Muscle of arm (tissue), 12 donors: ENCODE data around the gene TBC1D17. TPM values are rescaled to one million over a fixed set of nuclear protein-coding genes. Genes with fewer than 3 reads are reported as not detected.

Source experiments
- DNase-seq: peaks from one replicate; pipeline ENCODE4 v3.0.0-alpha.2; 2013
- polyA plus RNA-seq, 12 donors: library from polyadenylated mRNA; unstranded; fragments of 120-200 nt; gene quantifications; one replicate each; pipeline ENCODE4 v1.2.1, GENCODE V29; 2013; ENCODE audit not compliant: insufficient read length in 12 of 12

Gene TBC1D17
- polyA plus RNA-seq, 12 donors: 25.8 to 44.9 (median 32.5) TPM; not detected in 1

- no peak for DNase-seq
Observed at GRCh38 chr19:49859682-49860335, 17.7 kb upstream of the TBC1D17 start.

- no peak for DNase-seq
Observed at GRCh38 chr19:49860336-49861102, 17.0 kb upstream of the TBC1D17 start.

- no peak for DNase-seq
Observed at GRCh38 chr19:49861107-49861506, 16.4 kb upstream of the TBC1D17 start.

GRCh38 chr19:49861541-49862378 is 15.7 kb upstream of the TBC1D17 start:
- no peak for DNase-seq

GRCh38 chr19:49862391-49863253 is 14.9 kb upstream of the TBC1D17 start:
- DNase-seq: no peak

- no peak for DNase-seq
Observed at GRCh38 chr19:49863254-49863934, 14.1 kb upstream of the TBC1D17 start.

- DNase-seq: no peak
Observed at GRCh38 chr19:49863935-49864320, 13.6 kb upstream of the TBC1D17 start.

- DNase-seq: no peak
Observed at GRCh38 chr19:49864890-49865289, 12.6 kb upstream of the TBC1D17 start.

- peak; percentile 95 for DNase-seq
Observed at GRCh38 chr19:49866933-49867782, 10.3 kb upstream of the TBC1D17 start, which contains the start of gene PNKP. TSS of gene PNKP (minus strand) at chr19:49867576. CDS start at chr19:49867204, 372 bp downstream.

- no peak for DNase-seq
Observed at GRCh38 chr19:49869009-49869483, 8.5 kb upstream of the TBC1D17 start.

- peak; percentile 99 for DNase-seq
Observed at GRCh38 chr19:49869484-49870308, 7.8 kb upstream of the TBC1D17 start.

GRCh38 chr19:49870309-49870901 is 7.1 kb upstream of the TBC1D17 start:
- no peak for DNase-seq

- no peak for DNase-seq
Observed at GRCh38 chr19:49871349-49871985, 6.0 kb upstream of the TBC1D17 start.

- DNase-seq: no peak
Observed at GRCh38 chr19:49872245-49873128, 5.0 kb upstream of the TBC1D17 start.

- DNase-seq: no peak
Observed at GRCh38 chr19:49873129-49873521, 4.4 kb upstream of the TBC1D17 start.

GRCh38 chr19:49873834-49874233 is 3.7 kb upstream of the TBC1D17 start:
- DNase-seq: no peak
